Fibroblast of the conjunctiva (primary cell): ENCODE results near the gene GORASP1.

ENCODE experiments used
- DNase-seq: peaks from one replicate; pipeline ENCODE4 v3.0.0-alpha.2; 2010; ENCODE audit warnings: low read depth

Gene GORASP1

DNA sequence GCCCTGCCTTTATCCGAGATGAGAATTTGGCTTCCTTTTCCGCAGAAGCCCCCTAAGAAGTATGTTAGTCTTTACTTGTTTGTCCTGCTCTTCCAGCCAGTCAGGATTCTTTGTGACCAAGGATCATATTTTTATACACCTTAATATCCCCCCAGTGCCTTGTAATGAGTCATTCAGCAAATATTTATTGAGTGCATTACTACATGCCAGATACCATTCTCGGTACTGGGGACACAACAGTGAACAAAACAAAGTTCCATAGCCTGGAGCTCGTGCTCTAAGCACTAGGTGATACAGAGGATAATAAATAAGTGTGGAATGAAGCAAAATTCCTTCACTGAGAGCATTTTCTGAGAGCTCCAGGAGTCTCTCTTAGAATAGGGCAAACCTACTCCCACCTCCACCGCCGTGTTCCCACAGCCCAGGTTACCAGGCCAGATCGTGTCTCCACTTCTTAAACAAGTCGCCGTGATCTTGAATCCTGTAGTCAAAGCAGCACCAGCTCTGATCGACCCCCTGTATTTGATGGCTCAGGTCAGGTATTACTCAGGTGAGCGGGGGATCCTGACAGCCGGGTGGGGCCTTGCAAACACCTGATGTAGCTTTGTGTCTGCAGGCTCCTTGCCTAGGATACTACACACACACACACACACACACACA is 18.5 kb upstream of the GORASP1 start:
- no peak for DNase-seq

DNA sequence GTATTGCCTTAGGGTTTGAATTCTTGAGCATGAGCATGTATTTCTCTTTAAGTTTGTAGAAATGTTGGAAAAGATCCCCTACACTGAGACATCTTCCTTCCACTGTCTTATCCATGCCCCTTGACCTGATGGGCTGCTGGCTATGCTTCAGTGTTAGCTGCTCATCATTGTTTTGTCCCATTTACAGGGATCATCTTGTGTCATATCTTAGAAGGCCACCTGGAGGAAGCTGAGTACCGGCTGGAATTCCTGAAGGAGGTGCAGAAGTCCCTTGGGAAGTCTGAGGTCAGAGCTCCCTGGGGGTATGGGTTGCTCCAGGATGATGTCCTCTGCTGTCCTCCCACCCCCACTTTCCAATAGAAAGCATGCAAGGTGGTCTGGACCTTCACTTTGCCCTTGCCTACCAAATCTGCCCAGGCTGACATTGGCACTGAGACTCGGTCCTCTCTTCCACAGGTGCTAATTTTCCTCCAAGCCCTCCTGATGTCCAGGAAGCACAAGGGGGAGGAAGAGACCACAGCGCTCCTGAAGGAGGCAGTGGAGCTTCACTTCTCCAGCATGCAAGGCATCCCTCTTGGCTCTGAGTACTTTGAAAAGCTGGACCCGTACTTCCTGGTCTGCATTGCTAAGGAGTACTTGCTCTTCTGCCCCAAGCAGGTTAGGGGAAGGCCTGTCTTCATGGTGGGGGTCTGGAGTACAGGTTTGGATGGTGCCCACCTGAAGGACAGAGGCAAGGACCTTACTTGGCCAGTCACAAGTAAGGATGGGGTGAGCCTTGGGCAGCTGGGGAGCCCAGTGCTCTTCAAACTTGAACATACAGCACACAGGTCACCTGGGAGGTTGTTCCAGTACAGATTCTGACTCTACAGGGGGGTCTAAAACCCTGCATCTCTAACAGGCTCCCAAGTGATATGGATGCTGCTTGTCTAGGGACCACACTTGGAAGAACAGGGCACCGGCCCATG is 17.7 kb upstream of the GORASP1 start:
- no peak for DNase-seq

DNA sequence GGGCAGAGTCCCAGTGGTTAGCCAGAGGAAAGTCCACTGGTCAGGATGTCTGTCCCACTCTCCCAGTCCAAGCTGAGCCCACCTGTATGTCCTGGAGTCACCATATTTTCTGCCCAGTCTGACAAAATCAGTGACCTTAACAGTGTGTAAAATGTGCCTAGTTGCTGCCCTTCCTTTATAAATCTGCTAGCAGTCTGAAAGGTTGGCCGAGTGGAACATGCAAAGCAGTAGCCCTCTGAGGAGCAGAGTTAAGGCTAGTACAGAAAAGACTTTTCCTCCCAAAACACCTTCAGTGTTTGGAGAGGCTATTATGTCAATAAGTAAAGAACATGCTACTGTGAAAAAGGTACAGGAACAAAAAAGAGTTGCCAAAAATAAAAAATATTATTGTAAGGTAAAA is 15.4 kb upstream of the GORASP1 start:
- no peak for DNase-seq

DNA sequence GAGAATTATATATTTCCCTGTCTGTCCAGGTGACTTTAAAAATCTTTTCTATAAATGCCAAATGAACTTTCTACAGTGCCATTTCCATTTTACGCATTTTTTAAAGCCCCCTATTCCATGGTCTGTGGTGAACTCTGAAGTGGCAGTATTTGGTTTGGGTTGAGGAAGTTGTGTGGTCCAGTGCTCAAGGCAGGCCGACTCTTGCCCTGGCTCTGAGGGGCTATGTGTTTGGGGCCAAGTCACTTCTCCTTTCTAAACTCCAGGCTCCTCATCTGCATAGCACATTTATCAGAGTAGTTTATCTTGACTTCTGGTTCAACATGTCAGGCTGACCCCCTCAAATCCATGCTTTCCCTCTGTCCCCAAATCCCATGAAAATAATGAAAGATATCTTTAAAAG is 14.2 kb upstream of the GORASP1 start:
- no peak for DNase-seq

DNA sequence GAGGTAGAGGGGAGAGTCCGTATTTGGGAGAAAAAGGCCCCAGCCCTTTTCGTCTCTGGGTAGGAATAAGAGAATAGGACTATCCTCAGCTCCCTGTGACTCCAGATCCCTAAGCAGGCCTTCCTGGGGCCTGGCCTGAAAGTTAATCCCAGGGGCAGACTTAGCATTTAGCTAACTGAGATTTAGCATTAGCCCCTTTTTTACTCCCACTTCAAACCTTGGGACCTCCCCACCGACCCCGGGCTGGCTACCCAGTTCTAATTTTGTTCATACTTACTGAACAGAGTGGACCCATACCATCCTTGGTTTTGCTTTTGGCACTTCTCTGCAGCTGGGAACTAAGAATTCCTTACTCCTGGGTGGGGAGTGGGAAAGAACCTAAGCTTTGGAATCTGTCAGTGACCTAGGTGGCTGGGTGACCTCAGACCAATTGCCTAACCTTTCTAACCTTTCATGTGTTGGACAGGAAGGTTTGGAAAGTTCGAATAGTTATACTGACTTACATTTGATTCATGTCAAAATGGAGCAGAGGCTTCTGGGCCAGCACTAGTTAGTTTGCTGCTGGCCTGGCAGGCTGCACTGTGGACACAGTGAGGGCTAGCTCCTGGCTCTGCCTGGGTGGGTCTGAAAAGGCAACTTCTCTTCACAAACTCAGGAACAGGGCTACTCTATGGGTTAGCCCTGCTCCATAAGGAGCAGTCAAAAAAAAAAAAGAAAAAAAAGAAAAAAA is 11.7 kb upstream of the GORASP1 start:
- DNase-seq, result no peak

DNA sequence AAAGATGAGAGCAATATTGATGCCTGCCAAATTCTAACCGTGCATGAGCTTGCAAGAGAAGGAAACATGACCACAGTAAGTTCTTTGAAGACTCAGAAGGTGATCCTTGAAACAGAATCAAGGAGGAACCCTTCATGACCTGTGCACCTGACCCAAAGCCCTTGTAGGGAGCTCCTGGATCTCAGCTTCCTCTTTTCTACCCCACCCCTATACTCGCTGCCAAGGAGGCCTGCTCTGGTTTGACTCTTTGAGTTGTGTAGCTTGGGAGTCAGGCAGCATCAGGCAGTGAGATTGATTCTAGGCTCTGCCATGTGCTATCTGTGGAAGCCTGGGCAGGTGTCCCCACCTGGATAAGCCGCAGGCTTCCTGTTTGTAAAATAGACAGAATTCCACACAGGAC is 10.7 kb upstream of the GORASP1 start:
- no peak for DNase-seq

DNA sequence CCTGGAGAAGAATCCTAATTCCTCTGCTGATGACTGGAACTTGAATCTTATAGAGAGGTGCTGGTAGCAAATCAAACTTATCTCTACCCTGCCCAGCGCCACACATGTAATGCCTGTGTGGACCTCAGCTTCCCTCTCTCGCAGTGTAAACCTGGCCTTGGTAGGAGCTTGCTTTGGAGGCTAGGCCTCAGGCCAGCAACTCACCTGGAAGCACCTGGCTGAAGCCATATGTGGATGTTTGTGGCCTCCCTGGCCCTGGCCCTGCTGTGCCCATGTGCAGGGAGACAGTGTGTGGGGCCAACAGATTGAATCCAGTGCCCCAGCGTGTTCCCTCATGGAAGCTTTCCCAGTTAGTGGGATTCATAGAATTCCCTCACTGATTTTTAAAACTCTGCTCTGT is 8.4 kb upstream of the GORASP1 start:
- no peak for DNase-seq

DNA sequence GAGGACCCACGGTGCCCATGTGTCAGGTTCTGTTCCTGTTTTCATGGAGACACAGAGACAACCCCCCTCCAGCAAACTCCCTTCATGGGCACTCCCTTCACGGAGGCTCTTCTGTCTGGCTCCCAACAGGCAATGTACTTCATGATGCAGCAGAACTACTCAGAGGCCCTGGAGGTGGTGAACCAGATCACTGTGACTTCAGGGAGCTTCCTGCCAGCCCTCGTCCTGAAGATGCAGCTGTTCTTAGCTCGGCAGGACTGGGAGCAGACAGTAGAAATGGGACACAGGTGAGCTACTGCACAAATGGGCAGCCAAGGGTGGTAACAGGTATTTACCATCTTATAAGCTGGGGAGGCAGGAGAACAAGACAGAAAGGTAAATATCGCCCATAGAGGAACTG is 7.0 kb upstream of the GORASP1 start:
- no peak for DNase-seq

DNA sequence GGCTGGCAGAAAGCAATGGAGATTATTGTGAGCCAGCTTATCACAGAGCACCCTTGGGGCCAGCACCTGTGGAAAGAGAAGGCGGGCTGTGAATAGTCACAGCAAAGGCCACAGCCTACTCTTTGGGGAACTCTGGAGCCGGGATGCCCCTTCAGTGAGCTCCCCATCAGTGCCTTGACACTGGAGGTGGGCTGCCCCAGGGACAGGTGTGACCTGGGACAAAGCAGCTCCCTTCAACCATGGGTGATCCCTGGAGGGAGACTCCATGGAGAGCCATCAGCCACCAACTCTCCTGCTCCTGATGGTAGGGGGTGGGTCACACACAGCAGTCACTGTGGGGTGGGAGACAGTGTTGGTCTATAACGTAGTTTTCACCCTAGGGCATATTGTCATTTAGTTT is 5.9 kb upstream of the GORASP1 start:
- no peak for DNase-seq

DNA sequence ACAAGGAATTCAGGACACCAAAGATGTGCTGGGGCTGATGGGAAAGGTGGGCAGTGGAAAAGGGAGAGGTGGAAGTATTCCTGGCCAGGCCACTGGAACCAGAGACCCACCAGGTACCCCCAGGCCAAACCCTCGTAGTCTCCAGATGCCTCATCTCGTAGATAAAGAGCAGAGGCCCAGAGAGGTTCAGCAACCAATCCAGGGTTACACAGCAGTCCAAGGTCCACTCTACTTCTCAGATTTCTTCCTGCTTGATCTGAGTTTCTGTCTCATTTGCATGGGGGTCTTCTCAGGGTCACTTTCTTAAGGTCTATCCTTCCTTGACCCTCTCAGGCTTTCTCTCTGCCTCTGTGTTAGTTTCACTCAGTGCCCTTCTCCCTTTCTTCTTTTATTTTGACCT is 5.1 kb upstream of the GORASP1 start:
- DNase-seq, result no peak

DNA sequence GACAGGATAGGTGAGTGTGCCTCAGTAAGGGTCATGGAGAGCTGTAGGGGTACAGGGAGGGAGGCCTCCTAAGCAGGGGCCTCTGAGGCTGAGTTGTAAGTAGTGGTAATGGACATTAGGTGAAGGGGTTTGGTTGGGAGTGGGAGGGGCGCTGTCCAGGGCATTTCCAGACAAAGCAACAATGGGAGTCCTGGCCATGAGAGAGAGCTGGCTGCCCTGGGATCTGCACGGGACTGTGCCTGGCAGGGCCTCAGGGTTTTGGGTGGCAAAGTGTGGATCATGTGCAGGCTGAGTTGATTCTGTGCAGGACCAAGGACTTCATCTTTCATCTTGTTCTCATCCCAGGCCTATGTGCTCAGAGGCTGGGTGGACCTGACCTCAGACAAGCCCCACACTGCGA is 4.7 kb upstream of the GORASP1 start:
- DNase-seq, result no peak

DNA sequence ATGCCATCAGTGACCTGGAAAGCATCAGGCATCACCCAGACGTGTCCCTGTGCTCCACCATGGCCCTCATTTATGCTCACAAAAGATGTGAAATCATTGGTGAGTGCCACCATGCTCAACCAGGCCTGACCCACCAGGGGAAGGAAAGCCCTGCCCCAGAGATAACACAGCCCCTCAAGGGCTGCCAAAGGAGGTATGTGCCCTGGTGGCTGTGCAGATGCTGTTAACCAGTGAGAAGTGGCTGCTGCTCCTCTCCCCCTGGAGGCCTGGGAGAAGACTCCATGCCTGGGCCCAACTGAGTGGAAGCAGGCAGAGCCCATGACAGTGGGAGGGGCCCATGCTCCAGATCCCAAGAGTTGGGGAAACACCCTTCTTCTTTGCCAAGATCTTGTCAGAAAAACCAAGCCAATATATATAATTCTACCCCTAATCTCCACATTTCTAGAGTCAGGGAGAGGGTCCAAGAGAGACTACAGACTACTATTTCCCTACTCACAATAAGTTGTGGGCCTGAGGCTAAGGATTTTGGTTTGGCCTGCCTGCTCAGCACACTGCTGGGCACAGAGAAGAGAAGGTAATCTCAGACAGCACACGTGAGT is 2.7 kb upstream of the GORASP1 start:
- DNase-seq, result no peak

DNA sequence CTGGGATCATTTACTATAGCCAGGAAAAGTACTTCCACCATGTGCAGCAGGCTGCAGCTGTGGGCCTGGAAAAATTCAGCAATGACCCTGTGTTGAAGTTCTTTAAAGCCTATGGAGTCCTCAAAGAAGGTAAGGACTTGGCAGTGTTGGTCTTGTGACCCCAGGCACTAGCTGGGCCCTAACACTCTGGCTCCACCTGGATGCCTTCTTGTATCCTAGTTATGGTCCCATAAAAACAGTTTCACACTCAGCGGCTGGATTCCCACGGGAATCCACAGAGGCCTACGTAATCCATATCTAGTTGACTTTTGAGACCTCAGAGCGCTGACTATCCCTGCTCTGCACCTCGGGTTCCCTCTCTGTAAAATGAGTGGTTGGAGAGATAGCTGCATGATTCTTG is 1.7 kb upstream of the GORASP1 start:
- DNase-seq, result no peak

DNA sequence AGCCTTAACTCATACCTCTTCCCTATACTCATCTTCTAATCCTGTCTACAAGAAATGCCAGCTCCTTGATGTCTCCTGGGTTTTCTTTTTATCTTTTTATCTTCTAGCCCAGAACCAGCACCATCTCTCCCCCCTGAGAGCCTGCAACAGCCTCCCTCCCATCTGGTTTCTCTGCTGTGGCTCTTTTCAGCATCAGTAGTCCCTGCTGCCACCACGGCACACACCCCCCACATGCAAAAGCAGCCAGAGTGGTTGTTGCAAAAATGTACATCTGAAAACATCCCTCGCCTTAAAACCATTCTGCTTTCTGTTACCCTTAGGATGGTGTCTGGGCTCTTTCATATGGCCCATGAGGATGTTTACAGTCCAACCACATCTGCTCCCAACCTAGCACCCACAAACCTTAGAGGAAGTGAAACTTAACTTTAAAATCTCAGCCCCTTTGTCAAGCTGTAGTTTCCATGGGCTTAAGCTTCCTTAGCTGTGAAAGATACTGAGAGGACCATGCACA is 828 bp upstream of the GORASP1 start:
- DNase-seq, result no peak

DNA sequence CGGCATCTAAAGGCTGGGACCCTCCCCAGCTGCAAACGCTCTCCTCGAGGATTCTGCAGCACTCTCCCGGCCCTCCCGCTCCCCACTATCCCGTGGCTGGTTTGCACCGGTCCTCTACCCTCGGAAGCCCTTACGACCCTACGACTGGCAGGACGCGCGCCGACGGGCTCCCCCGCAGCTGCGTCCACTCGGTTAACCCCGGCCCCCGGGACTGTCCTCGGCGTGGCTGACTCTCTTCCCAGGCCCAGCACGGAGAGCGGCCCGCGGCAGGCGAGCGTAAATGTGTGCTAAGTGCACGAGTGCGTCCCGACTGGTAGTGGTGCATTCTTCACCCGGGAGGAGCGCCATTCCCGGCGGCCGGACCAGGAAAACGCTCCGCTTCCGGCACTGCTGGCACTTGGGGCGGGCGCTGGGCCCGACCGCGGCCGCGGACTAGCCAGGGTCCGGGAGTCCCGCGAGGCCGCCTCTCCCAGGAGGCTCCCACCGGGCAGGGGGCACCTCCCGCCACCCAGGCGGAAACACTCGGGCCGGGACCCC is 508 bp downstream of the GORASP1 start:
- DNase-seq, result no peak

DNA sequence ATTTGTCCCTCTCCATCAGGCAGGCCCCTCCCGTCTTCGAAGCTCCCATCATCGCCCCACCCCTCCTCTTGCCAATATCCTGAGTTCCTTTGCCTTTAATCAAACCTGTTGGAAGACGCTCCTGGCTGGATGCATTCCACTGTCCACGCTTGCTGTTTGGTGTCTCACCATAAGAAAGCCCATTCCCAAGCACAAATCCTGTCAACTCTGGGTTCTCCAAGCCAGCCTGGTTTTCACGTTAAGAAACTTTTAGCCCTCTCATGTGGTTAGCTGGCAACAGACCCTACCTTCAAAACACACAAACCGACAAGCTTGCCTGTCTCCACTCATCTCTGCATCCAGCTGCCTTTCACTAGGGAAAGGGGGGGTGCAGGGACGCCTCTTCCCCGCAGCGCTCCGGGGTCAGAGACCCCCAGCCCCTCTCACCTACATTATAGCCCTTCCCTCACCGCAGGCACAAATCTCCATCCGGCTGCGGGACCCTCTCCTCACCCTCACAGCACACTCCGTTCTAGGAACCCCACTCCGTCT is 1.1 kb downstream of the GORASP1 start:
- DNase-seq, result no peak

DNA sequence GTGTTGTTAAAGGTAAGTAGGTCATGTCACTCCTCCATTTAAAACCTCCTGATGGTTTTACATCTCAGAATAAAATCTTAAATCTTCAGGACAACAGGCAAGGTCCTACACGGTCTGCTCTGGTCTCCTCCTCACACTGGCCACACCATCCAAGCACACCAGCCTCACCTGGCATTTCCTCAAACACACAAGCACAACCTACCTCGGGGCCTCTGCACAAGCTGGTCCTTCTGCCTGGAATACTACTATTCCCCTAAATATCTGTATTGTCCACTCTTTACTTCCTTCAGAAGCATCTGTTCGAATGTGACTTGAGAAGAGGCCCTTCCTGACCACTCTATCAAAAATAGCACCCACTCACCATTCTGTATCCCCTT is 1.8 kb downstream of the GORASP1 start:
- DNase-seq, result no peak

DNA sequence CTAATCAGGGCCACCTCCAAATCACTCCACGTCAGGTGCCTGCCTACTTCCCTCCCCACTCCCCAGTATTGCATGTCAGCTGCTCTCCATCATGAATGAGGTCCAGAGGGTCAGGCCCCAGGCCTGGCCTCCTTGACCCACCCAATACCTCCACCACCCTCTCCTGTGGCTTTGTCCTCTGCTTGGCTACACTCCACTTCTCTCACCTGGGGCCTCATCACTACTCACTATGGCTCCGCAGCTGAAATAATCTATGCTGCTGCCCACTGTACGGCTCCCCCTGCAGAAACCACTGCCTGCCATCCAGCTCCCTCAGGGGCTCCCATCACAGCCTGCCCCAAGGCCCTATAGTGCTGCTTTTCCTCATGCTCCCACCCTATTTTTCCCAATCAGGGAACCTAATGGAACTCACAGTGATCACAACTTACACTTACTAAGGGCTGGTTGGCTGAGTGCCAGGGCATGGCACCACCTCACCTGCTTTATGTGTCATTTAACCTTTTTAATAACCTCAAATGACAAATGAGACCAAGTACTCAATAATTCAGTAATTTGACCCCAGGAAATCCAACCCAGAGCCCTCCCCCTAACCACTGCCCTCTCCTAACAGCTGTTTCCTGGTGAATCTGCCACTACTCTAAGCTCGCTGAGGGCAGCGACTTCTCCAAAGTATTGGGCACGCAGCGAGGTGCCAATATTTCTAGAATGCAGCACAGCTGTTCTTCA is 2.3 kb downstream of the GORASP1 start:
- DNase-seq, result no peak

DNA sequence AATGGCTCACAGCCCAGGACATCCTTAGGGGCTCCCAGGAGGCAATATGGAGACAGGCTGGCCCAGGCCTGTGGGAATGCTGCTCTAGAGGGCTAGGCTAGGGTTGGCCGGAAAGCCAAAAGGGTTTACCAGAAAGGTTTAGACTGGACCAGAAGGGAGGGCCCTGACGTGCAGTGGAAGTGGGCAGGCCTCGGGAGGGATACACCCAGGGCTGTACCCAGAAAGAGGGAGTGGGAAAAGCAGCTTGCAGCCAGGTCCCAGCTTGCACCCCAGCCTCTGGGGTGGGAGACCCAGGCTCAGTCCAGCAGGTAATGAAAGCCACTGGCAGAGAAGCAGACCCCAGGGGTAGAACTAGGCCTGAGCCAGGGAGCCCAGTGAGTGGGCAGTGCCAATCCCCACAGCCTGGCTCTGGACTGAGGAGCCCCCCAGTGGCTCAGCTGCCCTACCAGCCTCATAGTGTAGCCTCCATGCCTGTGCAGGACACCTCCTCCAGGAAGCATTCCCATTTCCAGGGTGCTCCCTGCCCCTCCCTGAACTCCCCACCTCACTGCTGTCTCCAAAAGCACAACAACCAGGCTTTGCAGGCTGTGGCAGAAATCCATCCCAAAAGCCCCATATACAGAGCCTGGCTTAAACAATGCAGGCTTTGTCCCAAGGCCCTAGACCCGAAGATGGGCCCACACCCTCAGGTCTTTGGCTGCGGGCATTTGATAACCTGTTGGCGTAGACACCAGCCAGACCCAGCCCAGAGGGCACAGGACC is 3.5 kb downstream of the GORASP1 start:
- DNase-seq, result no peak

DNA sequence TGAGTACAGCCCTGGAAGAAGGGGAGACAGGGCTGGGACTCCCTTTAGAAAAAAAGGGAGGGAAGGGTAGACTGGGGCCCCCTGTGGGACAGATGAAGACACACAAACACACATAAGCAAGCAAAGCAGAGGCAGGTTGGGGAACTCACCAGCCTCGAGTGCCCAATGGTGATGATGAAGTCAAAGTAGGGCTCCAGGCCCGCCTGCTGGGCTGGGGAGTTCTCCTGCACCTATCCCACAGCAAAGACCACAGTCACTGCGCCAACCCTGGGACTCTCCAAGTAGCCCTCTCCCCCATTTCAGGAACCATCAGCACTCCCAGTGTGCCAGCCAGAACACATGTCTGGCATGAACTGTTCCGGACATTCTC is 4.1 kb downstream of the GORASP1 start:
- DNase-seq, result no peak
